SK-N-SH (cell line): ENCODE data around the gene SGPP2. TPM values are rescaled to one million over a fixed set of nuclear protein-coding genes. Genes with fewer than 3 reads are reported as not detected.

Experiments used
- CTCF ChIA-PET: fragments of 300-600, 350-600 bp; formaldehyde crosslinking; extraction: SDS; loops from one replicate; lab custom pipeline; 2021; lab: Yijun Ruan, JAX
- POLR2A ChIA-PET: fragments of 350-600 bp; sonication (Branson Sonifier 250); formaldehyde crosslinking; extraction: SDS; loops from one replicate; lab custom pipeline; 2020; ENCODE audit warnings: antibody characterized with exemption, inconsistent platforms; lab: Yijun Ruan, JAX
- DNase-seq: peaks from one replicate; pipeline ENCODE4 v3.0.0; 2012
- H2AFZ ChIP-seq: fragments of 200-600 bp; sonication (generic); 2 replicates; pipeline ENCODE4 v1.8.1; 2016; ENCODE audit warnings: antibody characterized with exemption, mild to moderate bottlenecking, low read depth
- H3F3A ChIP-seq: fragments of 200-600 bp; sonication (generic); replicated peaks from 2 replicates; pipeline ENCODE3; 2016; ENCODE audit warnings: antibody characterized with exemption, mild to moderate bottlenecking; ENCODE audit not compliant: insufficient read depth
- H3K27ac ChIP-seq, 2 experiments: fragments of 200-500 bp in 1 of 2; fragments of 200-600 bp in 1 of 2; sonication (Bioruptor generic) in 1 of 2; sonication (generic), shearing (Covaris generic) in 1 of 2; 2 replicates each; pipeline versions ENCODE4 v1.5.1 to v1.6.1; 2014 to 2016; ENCODE audit warnings: low read depth in 2 of 2, inconsistent platforms in 1 of 2, low read length in 1 of 2, mild to moderate bottlenecking in 1 of 2, mixed read lengths in 1 of 2
- H3K27me3 ChIP-seq: fragments of 200-600 bp; sonication (generic), shearing (Covaris generic); 2 replicates; pipeline ENCODE4 v1.6.1; 2016; ENCODE audit warnings: mixed run types; ENCODE audit not compliant: insufficient read depth
- H3K36me3 ChIP-seq, 2 experiments: fragments of 200-500 bp in 1 of 2; fragments of 200-600 bp in 1 of 2; sonication (Bioruptor generic) in 1 of 2; sonication (generic) in 1 of 2; replicated peaks in 1 of 2; 2 replicates each; pipeline versions ENCODE3 to v1.5.1; 2014 to 2016; ENCODE audit warnings: low read length in 1 of 2, mild to moderate bottlenecking in 1 of 2; ENCODE audit not compliant: insufficient read depth in 2 of 2, control insufficient read depth in 1 of 2
- H3K4me1 ChIP-seq, 2 experiments: fragments of 200-500 bp in 1 of 2; fragments of 200-600 bp in 1 of 2; sonication (Bioruptor generic) in 1 of 2; sonication (generic), shearing (Covaris generic) in 1 of 2; 2 replicates each; pipeline versions ENCODE4 v1.5.1 to v1.6.1; 2014 to 2016; ENCODE audit warnings: low read depth in 1 of 2, low read length in 1 of 2, mixed run types in 1 of 2; ENCODE audit not compliant: insufficient read depth in 2 of 2, control insufficient read depth in 1 of 2
- H3K4me2 ChIP-seq: fragments of 200-600 bp; sonication (generic), shearing (Covaris generic); 2 replicates; pipeline ENCODE4 v1.6.1; 2017; ENCODE audit warnings: mixed run types
- H3K4me3 ChIP-seq, 2 experiments: fragments of 200-500 bp in 1 of 2; fragments of 200-600 bp in 1 of 2; sonication (Bioruptor generic) in 1 of 2; sonication (generic), shearing (Covaris generic) in 1 of 2; 2 replicates each; pipeline versions ENCODE4 v1.5.1 to v1.8.1; 2014 to 2016; ENCODE audit warnings: low read depth in 2 of 2, inconsistent platforms in 1 of 2, low read length in 1 of 2, mild to moderate bottlenecking in 1 of 2, mixed read lengths in 1 of 2, moderate library complexity in 1 of 2
- H3K79me2 ChIP-seq: fragments of 200-600 bp; sonication (generic); 2 replicates; pipeline ENCODE4 v1.8.1; 2017; ENCODE audit warnings: mild to moderate bottlenecking; ENCODE audit not compliant: insufficient read depth
- H3K9ac ChIP-seq: fragments of 200-600 bp; sonication (generic); 2 replicates; pipeline ENCODE4 v1.6.1; 2017; ENCODE audit warnings: mixed run types
- H3K9me2 ChIP-seq: fragments of 200-600 bp; sonication (generic); 2 replicates; pipeline ENCODE4 v1.6.1; 2017; ENCODE audit warnings: mixed run types
- H3K9me3 ChIP-seq: fragments of 200-600 bp; sonication (generic); 2 replicates; pipeline ENCODE4 v1.6.1; 2017; ENCODE audit warnings: mixed run types, mild to moderate bottlenecking, moderate library complexity
- H4K20me1 ChIP-seq: fragments of 200-600 bp; sonication (generic); 2 replicates; pipeline ENCODE4 v1.6.1; 2017; ENCODE audit warnings: mild to moderate bottlenecking, mixed run types; ENCODE audit not compliant: insufficient read depth
- ELF1 ChIP-seq: IDR thresholded peaks from 2 replicates; pipeline ENCODE4 v1.4.0; 2012
- EP300 ChIP-seq, 2 experiments: IDR thresholded peaks; 2 replicates each; pipeline versions ENCODE4 v1.4.0 to v1.6.1; 2012; ENCODE audit warnings: borderline replicate concordance in 1 of 2, low read depth in 1 of 2, low read length in 1 of 2
- EZH2phosphoT487 ChIP-seq: fragments of 200-600 bp; sonication (generic); IDR thresholded peaks from 2 replicates; pipeline ENCODE4 v1.6.1; 2017; ENCODE audit warnings: low read depth, mixed run types, mild to moderate bottlenecking, antibody characterized with exemption, moderate library complexity, borderline replicate concordance
- JUND ChIP-seq: IDR thresholded peaks from 2 replicates; pipeline ENCODE4 v1.4.0; 2012
- MEF2A ChIP-seq: IDR thresholded peaks from 2 replicates; pipeline ENCODE4 v1.4.0; 2012; ENCODE audit warnings: low read depth, borderline replicate concordance
- MXI1 ChIP-seq: IDR thresholded peaks from 2 replicates; pipeline ENCODE4 v1.6.1; 2012; ENCODE audit warnings: mild to moderate bottlenecking, low read depth, low read length, improper control_type of control experiment
- POLR2AphosphoS5 ChIP-seq: IDR thresholded peaks from 2 replicates; pipeline ENCODE4 v1.6.1; 2012; ENCODE audit warnings: low read depth, low read length
- RFX5 ChIP-seq: IDR thresholded peaks from 2 replicates; pipeline ENCODE4 v1.6.1; 2012; ENCODE audit warnings: mild to moderate bottlenecking, improper control_type of control experiment, low read length
- TCF12 ChIP-seq: IDR thresholded peaks from 2 replicates; pipeline ENCODE4 v1.4.0; 2012
- YY1 ChIP-seq: IDR thresholded peaks from 2 replicates; pipeline ENCODE4 v1.4.0; 2012; ENCODE audit warnings: low read depth, mild to moderate bottlenecking
- WGBS: methylation state at CpG from one replicate; pipeline ENCODE4 v1.1.6; 2017; ENCODE audit warnings: low lambda C conversion rate; 5-methylcytosine and 5-hydroxymethylcytosine counted together
- polyA plus RNA-seq, 3 experiments: library from polyadenylated mRNA; depleted of rRNA; stranded (reverse); fragments of >200 nt; gene quantifications; 2 replicates each; pipeline ENCODE4 v1.2.3, GENCODE V29; 2012
- TF ChIP-seq, protein P1 (sequence below): IDR thresholded peaks from 2 replicates; pipeline ENCODE4; 2012

Gene SGPP2
- polyA plus RNA-seq, 1 of the 3 experiments (the other 2 are of a cell fraction) = 0.03 TPM

DNA sequence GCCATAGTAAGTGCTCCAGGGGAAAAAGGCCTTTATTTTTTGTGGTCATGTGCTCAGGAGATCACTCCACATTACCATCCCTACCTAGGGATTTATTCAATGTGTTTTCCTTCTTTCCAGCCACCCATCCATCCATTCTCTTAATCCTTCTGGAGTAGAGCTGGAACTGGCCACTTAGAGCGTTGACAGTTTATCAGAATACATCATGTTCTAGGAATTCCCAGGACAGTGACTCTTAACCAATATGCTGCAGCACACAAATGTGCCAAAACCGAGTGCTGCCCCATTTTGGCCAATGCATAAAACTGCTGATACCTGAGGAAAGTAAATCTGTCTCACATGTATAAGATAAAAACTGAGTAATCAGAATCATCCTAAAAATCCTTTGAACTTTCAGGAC lies 167.8 kb downstream of the SGPP2 start:
- no peak for TF ChIP-seq TCF12
- Histone ChIP-seq H4K20me1 (no peaks in the 10 kb centered on the region), H3F3A (no peaks in the 10 kb centered on the region), H3K9ac (no peak overlapping the region), H3K4me3 (no peak overlapping the region), H3K27ac (no peak overlapping the region), H3K79me2 (peaks cover 11% of the 10 kb centered on the region; the same call in 1 of the 2 replicates), H3K27me3 (no peaks in the 10 kb centered on the region), H3K36me3 (peaks cover 25 to 29% of the 10 kb centered on the region in 2 experiments), H3K4me2 (no peak overlapping the region), H2AFZ (no peak overlapping the region), H3K9me2 (no peaks in the 10 kb centered on the region), H3K9me3 (no peaks in the 10 kb centered on the region), H3K4me1 (no peaks in the 10 kb centered on the region)
- no peak for DNase-seq
- WGBS = 73% methylated on average over 2 of the region's 2 CpGs
- POLR2A ChIA-PET = no interaction called here
- CTCF ChIA-PET = interaction anchor here (1.9 kb wide), 1 partner anchor 278 kb away, joined by 5 read pairs; no protein-coding TSS in a partner anchor

DNA sequence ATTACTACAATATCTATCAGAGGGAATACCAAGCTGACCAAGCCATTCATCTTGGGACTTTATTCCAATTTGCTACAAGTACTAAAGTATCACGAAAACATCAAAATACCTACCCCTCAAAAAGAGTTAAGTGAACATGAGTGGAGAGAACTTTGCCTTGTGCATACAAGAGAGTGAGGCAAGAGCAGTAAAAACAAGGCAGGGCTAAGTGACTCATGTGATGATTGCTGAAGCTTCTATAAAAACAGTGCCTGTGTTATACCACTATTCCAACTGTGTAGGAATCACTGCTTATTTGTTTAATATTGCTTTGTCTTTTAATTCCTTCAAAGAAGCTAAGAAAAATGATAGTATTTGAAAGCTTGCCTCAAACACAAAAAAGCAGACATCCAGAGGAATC lies 170.3 kb downstream of the SGPP2 start:
- no peaks in the 10 kb centered on the region for H3K79me2 ChIP-seq
- H3K4me3 ChIP-seq = no peak overlapping the region
- H3K9me2 ChIP-seq = no peaks in the 10 kb centered on the region
- H3K36me3 ChIP-seq = peaks cover 49 to 50% of the 10 kb centered on the region in 2 experiments
- no peaks in the 10 kb centered on the region for H4K20me1 ChIP-seq
- H3K4me2 ChIP-seq = no peak overlapping the region
- no peak overlapping the region for H3K27ac ChIP-seq
- CTCF ChIA-PET = interaction anchor here (0.8 to 2.7 kb wide), 6 partner anchors 9 to 277 kb away, joined by 3 to 7 read pairs (median 3); no protein-coding TSS in a partner anchor
- TF ChIP-seq ELF1 (no peak), MXI1 (no peak), JUND (no peak), EP300 (IDR thresholded peaks at IDR 0.05; ENCODE audit: borderline replicate concordance in 1 of 2, low read depth in 1 of 2, low read length in 1 of 2) (no peak), MEF2A (no peak), RFX5 (no peak), YY1 (no peak), EZH2phosphoT487 (no peak), POLR2AphosphoS5 (no peak)
- TF ChIP-seq, protein P1, sequence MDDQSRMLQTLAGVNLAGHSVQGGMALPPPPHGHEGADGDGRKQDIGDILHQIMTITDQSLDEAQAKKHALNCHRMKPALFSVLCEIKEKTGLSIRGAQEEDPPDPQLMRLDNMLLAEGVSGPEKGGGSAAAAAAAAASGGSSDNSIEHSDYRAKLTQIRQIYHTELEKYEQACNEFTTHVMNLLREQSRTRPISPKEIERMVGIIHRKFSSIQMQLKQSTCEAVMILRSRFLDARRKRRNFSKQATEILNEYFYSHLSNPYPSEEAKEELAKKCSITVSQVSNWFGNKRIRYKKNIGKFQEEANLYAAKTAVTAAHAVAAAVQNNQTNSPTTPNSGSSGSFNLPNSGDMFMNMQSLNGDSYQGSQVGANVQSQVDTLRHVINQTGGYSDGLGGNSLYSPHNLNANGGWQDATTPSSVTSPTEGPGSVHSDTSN = no peak
- WGBS = 94% methylated on average over 1 of the region's 1 CpG
- no peak overlapping the region for H2AFZ ChIP-seq
- no peaks in the 10 kb centered on the region for H3K4me1 ChIP-seq
- POLR2A ChIA-PET = no interaction called here
- H3F3A ChIP-seq = no peaks in the 10 kb centered on the region
- no peaks in the 10 kb centered on the region for H3K9me3 ChIP-seq
- no peak overlapping the region for H3K9ac ChIP-seq
- no peaks in the 10 kb centered on the region for H3K27me3 ChIP-seq
- DNase-seq = no peak

DNA sequence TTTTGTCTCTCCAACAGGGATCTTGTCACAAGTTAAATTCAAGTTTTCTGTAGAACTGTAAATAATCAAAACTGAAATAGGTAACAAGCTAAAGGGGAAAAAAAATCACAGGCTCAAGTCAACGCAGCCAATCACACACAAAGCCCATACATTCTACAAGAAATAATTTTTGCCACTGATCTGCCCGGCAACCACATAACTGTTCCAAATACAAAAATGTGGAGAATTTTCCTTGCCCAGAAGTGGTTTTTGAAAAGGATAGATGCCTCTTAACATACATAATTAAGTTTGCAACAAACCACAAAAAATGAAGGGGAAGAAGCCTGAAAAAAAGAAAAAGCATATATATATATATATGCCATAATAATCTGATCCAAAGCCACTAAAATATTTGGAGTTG lies 171.2 kb downstream of the SGPP2 start:
- TF ChIP-seq RFX5 (peak; percentile 86), YY1 (no peak)
- WGBS = 93% methylated on average over 2 of the region's 2 CpGs
- DNase-seq = no peak
- ChIA-PET POLR2A (no interaction called here), CTCF (interaction anchor here (1.3 to 2.7 kb wide), 3 partner anchors 17 to 277 kb away, joined by 3 to 7 read pairs (median 5); no protein-coding TSS in a partner anchor)
- Histone ChIP-seq H3K27ac (no peak overlapping the region), H3K79me2 (no peaks in the 10 kb centered on the region), H3K9me3 (no peaks in the 10 kb centered on the region), H3F3A (no peaks in the 10 kb centered on the region), H3K9me2 (no peaks in the 10 kb centered on the region), H3K36me3 (peaks cover 53 to 56% of the 10 kb centered on the region in 2 experiments), H4K20me1 (no peaks in the 10 kb centered on the region), H3K4me3 (no peak overlapping the region), H3K27me3 (no peaks in the 10 kb centered on the region), H3K9ac (no peak overlapping the region), H2AFZ (no peak overlapping the region), H3K4me1 (no peaks in the 10 kb centered on the region), H3K4me2 (no peak overlapping the region)
